GM18868 (cell line): ENCODE results near the gene RAP1GAP.

Experiments used
- ATAC-seq: cut with Tn5 transposase; IDR thresholded peaks from one replicate; pipeline ENCODE4 v1.9.1; 2021; ENCODE audit warnings: mild to moderate bottlenecking, moderate library complexity; ENCODE audit not compliant: unreplicated experiment

The RAP1GAP gene

DNA sequence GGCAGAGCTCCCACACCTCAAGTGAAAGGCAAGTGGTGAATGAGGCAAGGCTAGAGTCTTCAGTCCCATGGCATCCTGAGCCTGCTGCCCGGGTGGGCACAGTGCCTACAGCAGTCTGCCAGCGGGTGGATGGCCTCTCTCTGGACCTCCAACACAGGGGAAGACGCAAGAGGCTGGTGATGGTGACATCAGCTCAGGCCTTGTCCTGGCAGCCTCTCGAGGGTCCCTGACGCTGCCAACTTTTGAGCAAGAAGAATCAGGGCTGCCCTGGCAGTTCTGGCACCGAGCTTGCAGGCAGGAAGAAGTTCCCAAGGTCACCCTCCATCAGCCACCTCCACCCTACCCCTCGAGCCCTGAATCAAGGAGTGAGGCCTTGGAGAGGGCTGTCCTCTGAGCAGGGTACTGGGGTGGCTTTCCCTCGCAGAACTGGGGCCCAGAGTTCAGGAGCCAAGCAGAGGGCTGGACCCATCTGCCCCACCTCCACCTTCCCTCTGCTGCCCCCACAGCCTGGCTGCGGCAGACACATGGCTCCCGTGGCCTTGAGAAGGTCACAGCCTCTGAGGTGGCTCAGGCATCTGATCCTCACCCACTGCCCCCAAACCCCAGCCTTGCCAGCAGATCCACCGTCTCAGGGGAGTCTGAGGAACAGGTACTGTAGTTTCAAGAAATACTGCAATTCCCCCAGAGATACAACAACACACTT is 5.8 kb downstream of the RAP1GAP start:
- ATAC-seq = no peak

DNA sequence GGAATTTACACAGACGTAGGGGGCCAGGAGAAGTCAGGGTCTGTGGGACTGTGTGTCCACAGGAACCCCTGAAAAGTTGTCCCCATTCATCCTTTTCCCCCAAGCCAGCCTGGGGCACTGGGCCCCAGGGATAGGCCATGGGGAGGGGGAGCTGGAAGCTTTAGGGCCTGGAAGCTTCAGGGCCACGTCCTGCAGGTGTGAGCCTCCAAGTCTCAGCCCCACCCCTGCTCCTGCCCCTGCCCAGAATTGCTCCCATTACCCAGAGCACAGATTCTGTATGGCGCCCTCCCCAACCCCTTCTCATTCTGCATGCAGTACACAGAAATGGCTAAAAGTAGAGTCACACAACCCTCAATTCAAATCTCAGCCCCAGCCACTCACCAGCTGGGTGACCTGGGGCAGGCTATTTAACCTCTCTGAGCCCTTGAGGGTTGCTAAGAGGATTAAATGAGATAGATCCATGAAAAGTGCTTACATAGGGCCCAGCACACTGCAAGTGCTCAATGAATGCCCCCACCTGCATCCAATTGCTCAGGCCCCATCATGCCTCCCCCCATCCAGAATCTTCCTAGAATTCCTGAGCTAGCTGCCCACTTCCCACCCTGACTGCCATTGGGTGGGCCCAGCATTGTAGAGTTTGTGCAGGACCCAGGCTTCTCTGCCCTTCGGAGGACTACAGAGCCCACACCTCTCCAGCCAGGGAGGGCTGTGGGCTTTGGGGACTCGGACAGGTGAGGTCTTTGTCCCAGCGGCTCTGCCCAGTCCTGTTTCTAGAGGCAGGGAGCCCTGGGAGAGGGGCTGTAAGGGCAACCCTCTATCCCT is 6.5 kb downstream of the RAP1GAP start:
- ATAC-seq = no peak

DNA sequence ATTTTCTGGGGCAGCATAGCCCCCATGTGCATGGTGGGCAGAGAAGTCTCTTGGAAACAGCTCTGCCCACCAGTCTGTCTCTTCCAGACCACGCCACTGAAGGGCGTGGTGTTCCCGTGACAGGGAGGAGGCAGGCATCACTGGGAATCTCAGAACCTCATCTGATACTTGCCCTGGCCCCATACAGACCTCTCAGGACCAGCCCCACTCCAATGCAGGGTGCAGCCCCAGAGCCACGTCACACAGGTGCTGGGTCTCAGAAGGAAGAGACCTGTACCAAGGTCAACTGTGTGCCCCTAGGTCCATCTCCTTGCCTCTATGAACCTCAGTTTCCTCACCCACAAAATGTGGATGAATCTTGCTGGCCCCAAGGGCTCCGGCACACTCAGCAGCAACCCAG is 7.3 kb downstream of the RAP1GAP start:
- ATAC-seq = no peak

DNA sequence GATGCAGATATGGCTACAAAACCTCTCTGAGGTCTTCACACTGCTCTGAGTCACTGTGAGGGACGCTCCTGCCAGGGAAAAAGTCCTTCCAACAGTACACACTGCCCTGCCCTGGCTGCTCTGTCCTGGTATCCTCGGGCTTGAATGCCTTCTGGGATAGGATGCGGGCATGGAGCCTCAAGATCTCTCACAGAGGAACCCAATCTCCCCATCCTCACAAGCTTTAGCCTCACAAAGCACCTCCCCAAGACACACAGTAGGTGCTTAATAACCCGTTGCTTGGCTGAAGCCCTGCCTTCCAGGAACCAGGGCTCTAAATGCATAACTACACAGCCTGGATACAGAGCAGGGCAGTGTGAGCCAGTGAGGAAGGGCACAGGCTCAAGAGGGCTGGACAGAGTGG is 9.2 kb downstream of the RAP1GAP start:
- no peak for ATAC-seq

DNA sequence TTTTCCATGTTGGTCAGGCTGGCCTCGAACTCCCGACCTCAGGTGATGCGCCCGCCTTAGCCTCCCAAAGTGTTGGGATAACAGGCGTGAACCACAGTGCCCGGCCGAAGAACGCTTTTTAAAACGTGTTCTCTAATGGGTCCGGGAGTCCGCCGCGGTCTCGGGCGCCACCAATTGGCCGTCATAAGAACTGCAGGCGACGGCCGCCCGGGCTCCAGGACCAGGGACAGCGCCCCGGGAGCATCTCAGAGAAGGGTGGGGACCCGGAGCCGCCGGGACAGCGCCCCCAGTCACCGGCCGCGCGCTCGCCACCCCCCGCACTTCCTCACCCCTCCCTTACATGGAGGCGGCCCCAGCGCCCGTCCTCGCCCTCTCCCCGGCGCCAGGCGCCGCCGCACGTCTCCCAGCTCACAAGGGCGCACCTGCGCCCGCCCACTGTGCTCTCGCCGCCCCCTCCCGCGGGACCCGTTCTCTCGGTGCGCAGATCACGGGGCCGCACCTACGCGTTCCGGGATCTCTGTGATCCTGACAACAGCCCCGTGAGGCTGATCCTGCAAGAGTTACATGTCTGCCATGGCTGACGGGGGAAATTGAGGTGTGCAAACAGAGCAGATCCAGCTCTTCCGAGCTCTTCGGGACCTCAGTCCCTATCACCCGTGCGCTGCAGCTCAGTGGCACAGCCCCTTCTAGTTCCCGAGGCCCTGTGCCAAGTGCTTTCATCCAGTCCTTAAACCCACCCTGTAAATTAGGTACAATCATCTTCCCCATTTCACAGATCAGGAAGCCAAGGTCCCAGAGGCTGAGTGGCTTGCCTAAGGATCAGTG is 9.8 kb downstream of the RAP1GAP start:
- no peak for ATAC-seq

DNA sequence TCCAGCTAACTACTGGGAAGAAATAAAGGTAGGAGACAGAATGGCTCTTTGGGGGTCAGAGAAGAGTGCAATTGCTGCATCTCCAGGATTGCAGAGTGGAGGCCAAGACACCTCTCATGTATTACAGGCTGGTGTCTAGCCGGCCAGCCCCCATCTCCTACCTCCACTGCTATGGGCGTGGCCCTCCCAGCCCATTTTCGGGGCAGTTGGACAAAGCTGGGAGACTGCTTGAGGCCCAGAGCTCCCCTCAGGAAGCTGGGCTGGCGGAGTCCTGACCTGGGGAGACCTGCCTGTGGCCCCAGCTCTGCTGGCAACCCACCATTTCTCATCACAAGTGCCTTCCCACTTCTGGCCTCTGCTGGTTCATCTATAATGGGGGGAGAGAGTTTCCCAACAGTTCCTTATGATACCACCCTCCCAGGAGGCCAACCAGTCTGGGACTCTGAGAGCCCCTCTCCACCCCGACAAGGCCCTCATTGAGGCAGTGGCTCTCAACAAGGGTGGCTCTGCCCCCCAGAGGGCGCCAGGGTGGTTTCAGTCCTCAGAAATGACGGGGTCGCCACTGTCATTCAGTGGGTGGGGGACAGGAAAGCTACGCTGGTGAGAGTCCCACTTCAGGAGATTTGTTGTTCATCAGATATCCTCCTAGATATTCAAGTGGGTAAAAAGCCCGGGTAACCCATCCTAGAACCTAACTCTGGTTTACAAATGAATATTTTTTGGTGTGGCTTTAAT is 11.5 kb downstream of the RAP1GAP start:
- ATAC-seq = no peak

DNA sequence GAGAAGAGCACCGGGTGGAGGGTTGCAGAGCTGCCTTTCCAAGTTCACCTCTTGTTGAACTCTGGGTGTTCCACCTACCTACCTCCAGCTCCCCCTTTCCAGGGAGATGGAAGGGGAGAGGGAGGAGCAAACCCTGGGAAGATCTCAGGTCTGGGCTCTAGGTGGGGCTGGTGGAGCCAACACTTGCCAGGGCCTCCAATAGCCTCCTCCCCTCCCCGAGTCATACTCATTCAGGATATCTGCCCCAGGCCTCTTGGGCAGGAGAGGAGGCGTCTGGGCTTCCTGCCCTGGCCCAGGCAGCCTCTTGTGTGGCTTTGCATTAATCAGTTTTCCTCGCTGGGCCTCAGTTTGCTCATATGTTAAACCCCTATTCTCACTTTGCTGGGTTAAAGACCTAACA is 13.4 kb downstream of the RAP1GAP start:
- no peak for ATAC-seq

DNA sequence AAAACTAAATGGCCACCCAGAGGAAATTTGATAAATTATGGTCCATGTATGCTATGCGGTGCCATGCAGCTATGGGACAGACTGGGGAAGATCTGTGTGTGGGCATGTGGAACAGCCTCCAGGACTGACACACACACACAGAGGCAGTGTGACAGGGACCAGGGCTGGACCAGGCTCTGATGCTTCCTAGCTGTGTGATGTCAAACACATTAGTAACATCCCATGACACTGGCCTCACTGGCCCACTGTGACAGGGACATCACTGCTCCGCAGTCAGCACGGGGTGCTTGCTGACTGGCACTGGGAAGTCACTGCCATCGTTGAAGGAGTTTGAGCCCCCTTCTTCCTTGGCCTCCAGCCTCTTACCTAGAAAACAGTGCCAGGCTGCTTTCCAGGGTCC is 13.9 kb downstream of the RAP1GAP start:
- ATAC-seq = no peak

DNA sequence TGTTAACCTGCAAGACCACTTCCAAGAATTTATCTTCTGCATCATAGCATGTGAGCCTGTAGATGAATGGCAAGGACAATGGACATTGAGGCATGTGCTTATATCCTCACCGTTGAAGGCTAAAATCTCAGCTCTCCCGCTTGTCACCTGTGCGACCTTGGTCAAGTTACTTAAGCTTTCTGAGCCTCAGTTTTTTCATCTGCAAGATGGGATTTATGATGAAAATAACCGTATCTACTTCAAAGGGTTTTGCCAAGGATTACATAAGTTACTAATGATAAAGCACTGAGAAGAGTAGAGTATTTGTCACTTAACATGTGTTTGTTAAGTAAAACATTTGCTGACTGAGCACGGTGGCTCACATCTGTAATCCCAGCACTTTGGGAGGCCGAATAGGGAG is 14.9 kb downstream of the RAP1GAP start:
- no peak for ATAC-seq

DNA sequence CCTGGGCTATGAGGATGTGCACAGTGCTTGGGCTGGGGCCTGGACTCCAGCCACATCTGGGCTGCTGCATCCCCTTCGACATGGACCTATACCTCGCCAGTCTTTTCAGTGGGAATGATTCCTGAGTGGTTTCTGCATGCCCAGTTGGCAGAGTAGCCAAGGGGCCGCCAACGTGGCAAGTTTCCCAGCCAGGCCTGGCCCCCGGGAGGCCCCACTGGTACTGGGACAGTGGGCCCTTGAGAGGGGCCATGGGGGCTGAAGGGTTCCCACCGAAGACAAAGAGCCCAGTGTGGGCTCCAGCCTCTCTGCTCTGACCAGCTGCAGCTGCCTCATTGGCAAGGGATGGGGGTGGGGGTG is 15.4 kb downstream of the RAP1GAP start:
- ATAC-seq = no peak

DNA sequence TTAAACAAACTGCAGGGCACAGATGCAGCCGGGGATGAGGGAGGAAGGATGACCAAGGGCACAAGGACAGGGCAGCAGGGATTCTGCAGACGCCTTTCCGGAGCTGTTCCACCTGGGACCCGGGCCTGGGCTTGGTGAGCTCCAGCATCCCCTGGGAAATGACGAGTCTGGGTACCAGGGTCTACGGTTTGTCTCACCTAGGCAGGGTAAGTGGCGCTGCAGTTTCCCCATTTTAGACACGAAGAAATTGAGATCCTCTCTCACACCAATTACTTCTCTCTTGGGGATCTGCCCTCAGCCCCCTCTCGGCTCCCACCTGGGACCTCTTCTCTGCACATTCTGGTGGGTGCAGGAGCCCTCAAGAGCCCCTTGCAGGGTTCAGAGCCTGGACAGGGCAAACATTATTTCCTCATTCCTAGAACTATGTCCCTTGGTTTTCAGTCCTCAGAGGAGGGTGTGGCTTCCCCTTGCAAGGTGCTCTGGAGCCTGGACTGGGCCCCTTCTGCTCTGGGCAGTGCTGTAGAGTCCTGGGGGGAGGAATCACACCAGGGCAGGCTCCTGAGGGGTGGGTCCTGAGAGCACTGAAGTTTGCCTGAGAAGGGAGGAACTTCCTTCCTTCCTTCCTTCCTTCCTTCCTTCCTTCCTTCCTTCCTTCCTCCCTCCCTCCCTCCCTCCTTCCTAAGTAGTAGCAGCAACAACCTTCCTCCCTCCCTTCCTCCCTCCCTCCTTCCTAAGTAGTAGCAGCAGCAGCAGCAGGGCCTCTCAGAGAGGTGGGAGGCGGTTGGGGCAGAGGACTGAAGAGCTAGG is 16.0 kb downstream of the RAP1GAP start:
- no peak for ATAC-seq

DNA sequence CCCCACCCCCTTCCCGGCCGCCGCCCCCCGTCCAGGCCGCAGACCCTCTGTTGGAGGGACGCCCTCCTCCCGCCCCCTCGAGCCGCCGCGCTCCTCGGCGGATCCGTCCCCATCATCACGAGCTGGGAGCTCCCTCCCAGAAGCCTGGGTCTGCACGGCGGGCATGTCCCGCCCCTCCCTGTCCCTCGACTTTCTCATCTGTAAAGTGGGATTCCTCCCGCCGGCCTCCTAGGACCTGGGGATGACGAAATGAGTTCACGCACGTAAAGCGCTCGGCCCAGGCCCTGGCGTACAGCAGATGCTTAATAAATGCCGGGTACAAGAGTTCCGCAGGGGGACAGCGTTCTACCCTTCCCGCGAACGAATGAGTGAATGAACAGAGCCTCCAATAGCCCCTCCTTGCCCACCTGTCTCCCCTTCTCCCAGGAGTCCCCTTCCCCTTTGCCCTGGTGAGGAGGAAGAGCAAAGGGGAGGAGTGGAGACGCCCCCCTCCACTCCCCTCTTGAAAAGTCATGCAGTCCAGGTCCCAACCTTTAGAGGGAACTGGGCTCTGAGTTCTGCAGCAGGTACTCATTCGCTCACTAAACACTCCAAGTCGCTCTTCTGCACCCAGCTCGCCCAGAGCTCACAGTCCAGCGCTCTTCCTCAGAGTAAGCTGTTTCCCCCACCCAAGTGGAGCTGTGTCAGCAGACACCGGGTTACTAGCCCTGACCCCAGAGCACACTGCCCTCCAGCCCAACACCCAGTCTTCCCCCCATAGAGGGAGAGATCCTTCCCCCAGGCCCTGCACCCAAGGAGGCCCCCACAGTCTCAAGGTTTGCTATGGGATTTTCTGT is 16.8 kb downstream of the RAP1GAP start:
- ATAC-seq = no peak

DNA sequence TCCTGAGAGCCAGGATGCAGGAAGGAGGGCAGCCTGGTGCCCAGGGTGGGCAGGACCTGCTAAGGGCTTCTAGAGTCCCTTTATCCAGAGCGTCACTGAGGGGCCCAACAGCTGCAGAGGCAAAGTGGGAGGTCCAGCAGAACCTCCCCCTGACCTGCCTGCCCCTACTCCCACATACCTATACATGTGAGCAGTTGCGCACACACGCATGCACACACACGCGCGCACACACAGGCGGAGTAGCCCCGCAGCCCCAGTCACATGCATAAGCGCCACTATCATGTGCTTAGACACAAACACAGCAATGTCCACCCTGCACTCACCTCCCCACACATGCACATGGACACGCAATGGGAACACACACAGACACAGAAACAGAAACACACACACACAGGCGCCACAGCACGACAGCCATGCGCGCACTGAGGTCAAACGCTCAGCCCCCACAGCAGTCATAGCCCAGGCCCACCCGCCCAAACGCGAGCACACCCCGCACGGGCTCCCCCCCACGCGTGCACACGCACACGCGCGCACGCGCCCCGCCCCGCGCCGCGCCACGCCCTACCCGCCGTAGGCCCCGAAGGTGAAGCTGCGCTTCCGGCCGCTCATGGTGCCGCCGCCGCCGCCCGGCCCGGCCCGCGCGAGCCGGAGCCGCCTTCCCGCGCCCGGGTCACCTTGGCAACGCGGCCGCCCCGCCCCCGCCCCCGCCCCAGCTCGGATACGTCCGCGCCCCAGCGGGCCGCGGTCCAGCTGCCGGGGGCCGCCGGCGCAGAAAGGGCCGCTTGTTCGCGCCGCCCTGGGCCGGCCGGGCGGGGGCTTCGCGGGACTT is 17.7 kb downstream of the RAP1GAP start:
- ATAC-seq = no peak

DNA sequence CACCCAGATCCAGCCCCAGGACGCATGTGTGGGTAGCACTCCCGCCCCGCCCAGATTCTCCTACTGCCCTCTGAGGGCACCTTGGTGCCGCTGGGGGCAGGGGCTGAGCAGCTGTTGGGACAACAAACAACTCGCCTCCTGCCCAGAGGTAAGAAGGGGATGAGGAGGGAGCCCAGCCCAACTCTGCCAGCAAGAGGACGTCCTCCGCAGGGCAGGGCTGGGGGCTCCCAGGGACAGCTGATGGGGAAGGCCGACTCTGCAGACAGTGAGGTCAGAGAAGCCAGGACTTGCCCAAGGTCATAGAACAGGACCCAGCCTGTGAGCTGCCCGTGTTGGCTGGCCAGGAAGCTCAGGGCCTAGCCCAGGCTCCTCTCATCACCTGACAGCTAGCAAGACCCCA is 18.8 kb downstream of the RAP1GAP start:
- ATAC-seq = no peak

DNA sequence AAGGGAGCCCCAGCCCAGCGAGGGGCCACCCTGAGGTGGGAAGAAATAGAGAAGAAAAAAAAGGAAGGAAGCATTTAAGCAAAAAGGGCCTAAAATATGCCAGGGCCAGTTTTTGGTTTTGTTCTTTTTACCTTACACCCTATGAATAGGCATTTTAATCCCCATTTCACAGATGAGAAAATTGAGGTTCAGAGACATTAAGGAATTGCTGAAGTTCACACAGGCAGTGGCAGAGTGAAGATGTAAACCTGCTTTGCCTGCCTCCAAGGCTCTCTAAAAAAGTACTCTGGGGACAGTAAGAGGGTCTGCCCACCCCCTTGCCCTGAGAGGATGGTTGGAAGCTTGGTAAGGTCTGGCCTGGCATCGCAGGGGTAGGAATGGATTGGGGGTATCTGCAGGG is 19.8 kb downstream of the RAP1GAP start:
- ATAC-seq = no peak

DNA sequence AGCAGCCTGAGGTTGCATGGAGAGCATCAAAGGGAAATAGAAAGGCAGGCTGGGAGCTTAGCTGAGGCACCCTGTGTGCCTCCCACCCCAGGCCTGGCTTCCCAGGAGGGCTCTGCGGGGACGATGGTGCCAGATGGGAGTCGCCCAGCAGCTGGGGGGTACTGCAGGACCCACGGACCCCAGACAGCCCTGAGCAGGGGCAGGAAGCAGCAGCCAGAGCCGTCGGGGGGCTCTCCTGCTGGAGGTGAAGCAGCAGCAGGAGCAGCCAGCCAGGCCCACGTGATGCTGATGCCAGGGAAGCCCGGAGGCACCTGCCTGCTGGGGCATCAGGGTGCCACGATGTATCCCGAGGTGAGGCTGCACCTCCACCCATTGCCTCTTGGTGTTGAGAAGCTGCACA is 20.4 kb downstream of the RAP1GAP start:
- no peak for ATAC-seq

DNA sequence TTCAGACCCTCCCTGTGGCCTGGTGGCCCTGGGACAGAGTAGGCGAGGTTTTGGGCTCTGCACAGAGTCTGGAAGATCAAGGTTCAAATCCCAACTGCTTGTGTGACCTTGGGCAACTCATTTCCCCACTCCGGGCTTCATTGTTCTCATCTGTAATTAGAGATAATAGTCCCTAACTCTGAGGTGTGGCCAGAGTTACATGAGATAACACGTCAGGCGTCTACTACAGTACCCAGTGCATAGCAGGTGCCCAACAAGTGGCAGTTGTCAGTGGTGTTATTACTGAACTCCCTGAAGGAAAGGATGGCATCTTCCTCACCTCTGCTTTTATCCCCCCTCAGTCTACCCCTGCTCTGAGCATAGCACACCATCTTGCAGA is 20.8 kb downstream of the RAP1GAP start:
- ATAC-seq = no peak
